ENCODE measurements around the gene COTL1.

- TF ChIP-seq CTCF (IDR thresholded peaks at IDR 0.05 in 2 of 3, conservative IDR thresholded peaks at IDR 0.05 in 1 of 3; ENCODE audit: insufficient read depth in 2 of 3, low read depth in 1 of 3, low read length in 3 of 3) = no peak
- TF ChIP-seq RBM15 (IDR thresholded peaks at IDR 0.05; ENCODE audit: insufficient read depth, low read length) = no peak
- no peak for TF ChIP-seq GATAD2A (IDR thresholded peaks at IDR 0.05)
- no peak for TF ChIP-seq FOS (IDR thresholded peaks at IDR 0.05; ENCODE audit: extremely low read depth, insufficient read length)
- TF ChIP-seq SNRNP70 (optimal IDR thresholded peaks at IDR 0.05; ENCODE audit: low read depth, low read length) = no peak
- no peak for TF ChIP-seq ZNF354B (CRISPR knock-in tag; IDR thresholded peaks at IDR 0.05)
- no peak for TF ChIP-seq ZNF318 (IDR thresholded peaks at IDR 0.05; ENCODE audit: borderline replicate concordance in 1 of 2, low read depth in 1 of 2)
- TF ChIP-seq FOXA1 (IDR thresholded peaks at IDR 0.05; ENCODE audit: borderline replicate concordance) = no peak
- no peak for TF ChIP-seq REST (IDR thresholded peaks at IDR 0.05; ENCODE audit: borderline replicate concordance)
- TF ChIP-seq REST (CRISPR knock-in tag; IDR thresholded peaks at IDR 0.05; ENCODE audit: low read depth) = no peak
- no peak for TF ChIP-seq CHD2 (IDR thresholded peaks at IDR 0.05; ENCODE audit: low read depth, low read length)
Observed at GRCh38 chr16:84638231-84638806, 20.4 kb upstream of the COTL1 start.

All from K562 (cell line).